ENCODE results near the gene PLXNA2.

GRCh38 chr1:208242941-208243526 lies 1.1 kb downstream of the PLXNA2 start:
- TF ChIP-seq CTCF (IDR thresholded peaks at IDR 0.05) (peak; percentile 40), RAD21 (conservative IDR thresholded peaks at IDR 0.05 in 1 of 2, IDR thresholded peaks at IDR 0.05 in 1 of 2) (peak; percentile 17 to 58; a peak in 4 of 5 replicates), CHD2 (IDR thresholded peaks at IDR 0.05; ENCODE audit: low read length, partially characterized antibody) (no peak), HMGXB4 (CRISPR knock-in tag; IDR thresholded peaks at IDR 0.05; ENCODE audit: borderline replicate concordance) (no peak), REST (IDR thresholded peaks at IDR 0.05) (no peak), MAX (IDR thresholded peaks at IDR 0.05) (no peak), SMC3 (IDR thresholded peaks at IDR 0.05) (peak; percentile 46), KDM1A (IDR thresholded peaks at IDR 0.05; ENCODE audit: low read depth) (no peak), ZNF302 (CRISPR knock-in tag; IDR thresholded peaks at IDR 0.05) (no peak), POLR2A (IDR thresholded peaks at IDR 0.05; ENCODE audit: low read length) (no peak), RFX5 (IDR thresholded peaks at IDR 0.05) (no peak)
- TF ChIP-seq, protein P1, sequence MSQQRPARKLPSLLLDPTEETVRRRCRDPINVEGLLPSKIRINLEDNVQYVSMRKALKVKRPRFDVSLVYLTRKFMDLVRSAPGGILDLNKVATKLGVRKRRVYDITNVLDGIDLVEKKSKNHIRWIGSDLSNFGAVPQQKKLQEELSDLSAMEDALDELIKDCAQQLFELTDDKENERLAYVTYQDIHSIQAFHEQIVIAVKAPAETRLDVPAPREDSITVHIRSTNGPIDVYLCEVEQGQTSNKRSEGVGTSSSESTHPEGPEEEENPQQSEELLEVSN (IDR thresholded peaks at IDR 0.05; ENCODE audit: borderline replicate concordance, low read depth) = no peak
